Type B pancreatic cell (in vitro differentiated cells): ENCODE measurements around the gene ZC3H7B. TPM values are rescaled to one million over a fixed set of nuclear protein-coding genes. Genes with fewer than 3 reads are reported as not detected.

Experiments used
- DNase-seq: peaks from one replicate; pipeline ENCODE4 v3.0.0; 2021; ENCODE audit warnings: mixed read lengths; ENCODE audit not compliant: unreplicated experiment; ENCODE audit errors: extremely low spot score
- H3K27ac Mint-ChIP-seq: 2 replicates; pipeline ENCODE4 v1.8.0; 2021; ENCODE audit warnings: mild to moderate bottlenecking, mixed read lengths
- H3K27me3 Mint-ChIP-seq: 2 replicates; pipeline ENCODE4 v1.8.0; 2021; ENCODE audit warnings: mixed read lengths
- H3K36me3 Mint-ChIP-seq: 2 replicates; pipeline ENCODE4 v1.8.0; 2021; ENCODE audit warnings: mixed read lengths
- H3K4me1 Mint-ChIP-seq: one replicate; pipeline ENCODE4 v1.8.0; 2021; ENCODE audit warnings: mixed read lengths; ENCODE audit not compliant: unreplicated experiment
- H3K4me3 Mint-ChIP-seq: 2 replicates; pipeline ENCODE4 v1.8.0; 2021; ENCODE audit warnings: mild to moderate bottlenecking, mixed read lengths
- H3K9me3 Mint-ChIP-seq: 2 replicates; pipeline ENCODE4 v1.8.0; 2021; ENCODE audit warnings: mixed read lengths
- total RNA-seq: library from RNA; stranded (reverse); gene quantifications from 2 replicates; pipeline ENCODE4 v1.2.1, GENCODE V29; 2021; ENCODE audit warnings: low replicate concordance
- TF ChIP-seq, protein P1 (sequence below): fragments of 200-600 bp; sonication (generic); conservative IDR thresholded peaks from 2 replicates; pipeline ENCODE4 v1.5.0; 2021; ENCODE audit warnings: antibody characterized with exemption, mild to moderate bottlenecking

The ZC3H7B gene
- total RNA-seq, 1 donor from 2014 or later = 74.3 TPM

DNA sequence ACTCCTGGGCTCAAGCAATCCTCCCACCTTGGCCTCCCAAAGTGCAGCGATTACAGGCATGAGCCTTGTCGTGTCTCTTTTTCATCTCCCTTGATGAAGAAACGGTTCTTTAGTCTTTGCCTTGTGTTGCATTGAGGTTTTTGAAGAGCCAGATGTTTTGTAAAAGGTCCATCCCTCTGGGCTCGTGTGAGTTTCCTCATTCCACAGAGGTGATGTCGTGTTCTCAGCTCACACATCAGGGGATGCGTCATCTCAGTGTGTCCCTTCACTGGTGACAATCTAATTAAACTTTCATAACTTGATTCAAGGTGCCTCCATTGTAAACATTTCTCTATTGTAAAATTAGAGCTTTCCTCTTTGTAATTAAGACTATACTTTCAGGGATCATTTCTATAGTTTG lies 50.7 kb downstream of the ZC3H7B start:
- TF ChIP-seq, protein P1, sequence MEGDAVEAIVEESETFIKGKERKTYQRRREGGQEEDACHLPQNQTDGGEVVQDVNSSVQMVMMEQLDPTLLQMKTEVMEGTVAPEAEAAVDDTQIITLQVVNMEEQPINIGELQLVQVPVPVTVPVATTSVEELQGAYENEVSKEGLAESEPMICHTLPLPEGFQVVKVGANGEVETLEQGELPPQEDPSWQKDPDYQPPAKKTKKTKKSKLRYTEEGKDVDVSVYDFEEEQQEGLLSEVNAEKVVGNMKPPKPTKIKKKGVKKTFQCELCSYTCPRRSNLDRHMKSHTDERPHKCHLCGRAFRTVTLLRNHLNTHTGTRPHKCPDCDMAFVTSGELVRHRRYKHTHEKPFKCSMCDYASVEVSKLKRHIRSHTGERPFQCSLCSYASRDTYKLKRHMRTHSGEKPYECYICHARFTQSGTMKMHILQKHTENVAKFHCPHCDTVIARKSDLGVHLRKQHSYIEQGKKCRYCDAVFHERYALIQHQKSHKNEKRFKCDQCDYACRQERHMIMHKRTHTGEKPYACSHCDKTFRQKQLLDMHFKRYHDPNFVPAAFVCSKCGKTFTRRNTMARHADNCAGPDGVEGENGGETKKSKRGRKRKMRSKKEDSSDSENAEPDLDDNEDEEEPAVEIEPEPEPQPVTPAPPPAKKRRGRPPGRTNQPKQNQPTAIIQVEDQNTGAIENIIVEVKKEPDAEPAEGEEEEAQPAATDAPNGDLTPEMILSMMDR = no peak
- Mint-ChIP-seq H3K36me3 (peaks cover 16% of the 10 kb centered on the region), H3K4me1 (peaks cover 3% of the 10 kb centered on the region), H3K9me3 (no peaks in the 10 kb centered on the region), H3K27ac (peak overlapping the region; percentile 93), H3K4me3 (peak overlapping the region; percentile 26), H3K27me3 (no peaks in the 10 kb centered on the region)
- no peak for DNase-seq

DNA sequence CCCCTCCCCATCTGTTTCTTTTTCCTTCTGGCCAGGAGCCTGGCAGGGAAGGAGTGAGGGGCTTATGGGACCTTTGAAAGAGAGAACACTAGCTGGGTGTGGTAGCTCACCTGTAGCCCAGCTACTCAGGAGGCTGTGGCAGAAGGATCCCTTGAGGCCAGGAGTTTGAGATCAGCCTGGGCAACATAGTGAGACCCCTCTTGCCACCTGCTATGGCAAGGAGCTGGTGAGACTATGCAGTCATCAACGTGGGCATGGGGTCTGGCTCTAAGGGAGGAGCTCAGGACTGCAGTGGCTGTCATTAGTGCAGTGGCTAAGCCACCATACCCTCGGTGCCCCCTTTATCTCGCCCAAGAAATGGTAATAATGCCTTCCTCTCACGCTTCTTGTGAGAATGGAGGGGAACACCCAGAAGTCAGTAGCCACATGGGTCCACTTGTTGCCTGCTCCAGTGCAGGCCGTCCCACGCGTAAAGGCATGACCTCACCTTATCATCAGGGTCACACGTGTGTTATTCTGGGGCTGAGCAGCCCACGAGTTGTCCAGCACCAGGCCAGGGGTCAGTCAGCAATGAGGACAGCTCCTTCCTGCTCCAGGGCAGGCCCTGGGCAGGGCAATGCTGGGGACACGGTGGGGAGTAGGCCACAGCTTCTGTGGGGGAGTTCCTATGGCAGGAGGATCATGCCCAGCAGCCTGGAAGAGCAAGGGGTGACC lies 52.7 kb downstream of the ZC3H7B start:
- no peak overlapping the region for H3K4me3 Mint-ChIP-seq
- H3K27ac Mint-ChIP-seq = peak overlapping the region; percentile 68
- H3K4me1 Mint-ChIP-seq = peaks cover 5% of the 10 kb centered on the region
- H3K27me3 Mint-ChIP-seq = no peaks in the 10 kb centered on the region
- no peak for DNase-seq
- no peaks in the 10 kb centered on the region for H3K9me3 Mint-ChIP-seq
- TF ChIP-seq, protein P1 = no peak
- H3K36me3 Mint-ChIP-seq = peaks cover 18% of the 10 kb centered on the region

DNA sequence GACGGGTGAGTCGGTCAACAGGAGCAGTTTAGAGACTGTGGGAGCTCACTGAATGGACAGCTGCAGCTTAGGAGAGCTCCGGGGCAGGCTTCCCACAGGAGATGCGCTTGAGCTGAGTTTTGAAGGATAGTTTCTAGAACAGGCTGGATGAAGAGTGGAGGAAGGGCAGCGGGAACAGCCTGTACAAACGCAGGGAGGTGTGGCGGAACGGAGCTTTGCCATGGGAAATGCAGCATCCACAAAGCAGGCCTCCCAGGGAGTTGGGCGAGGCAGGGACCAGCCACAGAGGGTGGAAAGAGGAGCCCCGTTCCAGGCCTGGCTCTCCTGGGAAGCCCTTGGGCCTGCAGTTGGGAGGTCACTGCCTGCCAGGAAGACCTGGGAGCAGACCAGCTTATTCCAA lies 53.7 kb downstream of the ZC3H7B start:
- Mint-ChIP-seq H3K9me3 (no peaks in the 10 kb centered on the region), H3K27ac (no peak overlapping the region), H3K4me3 (no peak overlapping the region), H3K36me3 (peaks cover 20% of the 10 kb centered on the region), H3K27me3 (no peaks in the 10 kb centered on the region), H3K4me1 (peaks cover 15% of the 10 kb centered on the region)
- TF ChIP-seq, protein P1 = no peak
- DNase-seq = no peak

DNA sequence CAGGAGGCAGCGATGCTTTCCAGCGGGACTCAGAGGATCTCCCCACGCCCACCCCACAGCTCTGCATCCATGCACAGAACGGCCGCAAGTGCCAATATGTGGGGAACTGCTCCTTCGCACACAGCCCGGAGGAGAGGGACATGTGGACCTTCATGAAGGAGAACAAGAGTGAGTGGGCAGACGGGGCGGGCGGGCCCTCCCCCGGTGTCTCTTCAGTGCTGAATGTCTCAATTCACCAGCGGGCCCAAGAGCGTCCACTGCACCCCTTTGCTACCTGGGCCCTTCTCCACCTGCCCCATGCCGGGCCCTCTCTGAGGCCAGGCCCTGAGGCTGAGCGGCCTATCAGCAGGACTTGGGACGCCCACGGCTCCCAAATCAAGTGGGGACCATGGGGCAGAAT lies 54.6 kb downstream of the ZC3H7B start:
- TF ChIP-seq, protein P1 = no peak
- DNase-seq = no peak
- Mint-ChIP-seq H3K4me3 (no peak overlapping the region), H3K9me3 (no peaks in the 10 kb centered on the region), H3K27ac (no peak overlapping the region), H3K27me3 (no peaks in the 10 kb centered on the region), H3K36me3 (peaks cover 12% of the 10 kb centered on the region), H3K4me1 (peaks cover 17% of the 10 kb centered on the region)

DNA sequence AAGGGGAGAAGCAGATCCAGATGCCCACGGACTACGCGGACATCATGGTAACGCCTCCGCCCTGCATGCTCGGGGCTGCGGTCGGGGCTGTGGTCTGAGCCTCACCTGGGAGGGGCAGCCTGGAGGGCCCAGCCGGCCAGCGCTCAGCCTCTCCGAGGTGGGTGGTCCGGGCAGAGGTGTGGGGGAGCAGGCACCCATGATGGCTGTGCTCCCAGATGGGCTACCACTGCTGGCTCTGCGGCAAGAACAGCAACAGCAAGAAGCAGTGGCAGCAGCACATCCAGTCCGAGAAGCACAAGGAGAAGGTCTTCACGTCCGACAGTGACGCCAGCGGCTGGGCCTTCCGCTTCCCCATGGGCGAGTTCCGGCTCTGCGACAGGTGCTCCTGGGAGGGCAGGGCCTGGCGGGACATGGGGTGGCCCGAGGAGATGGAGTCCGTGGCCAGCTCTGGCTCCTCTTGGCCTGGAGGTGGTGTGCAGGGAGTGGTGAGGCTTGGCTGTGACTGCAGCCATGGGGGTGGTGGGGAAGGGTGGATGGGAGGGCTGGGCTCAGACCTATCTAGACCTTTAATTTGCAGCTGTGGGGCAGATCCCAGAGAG lies 55.2 kb downstream of the ZC3H7B start:
- peaks cover 17% of the 10 kb centered on the region for H3K4me1 Mint-ChIP-seq
- H3K27ac Mint-ChIP-seq = no peak overlapping the region
- H3K36me3 Mint-ChIP-seq = peaks cover 12% of the 10 kb centered on the region
- no peaks in the 10 kb centered on the region for H3K27me3 Mint-ChIP-seq
- H3K4me3 Mint-ChIP-seq = no peak overlapping the region
- TF ChIP-seq, protein P1 = no peak
- no peaks in the 10 kb centered on the region for H3K9me3 Mint-ChIP-seq
- no peak for DNase-seq
